Measurements from ENCODE around the gene CHDH.

The CHDH gene

GRCh38 chr3:53807117-53807810 lies 39.0 kb downstream of the CHDH start:
- DNase-seq: no peak

DNA sequence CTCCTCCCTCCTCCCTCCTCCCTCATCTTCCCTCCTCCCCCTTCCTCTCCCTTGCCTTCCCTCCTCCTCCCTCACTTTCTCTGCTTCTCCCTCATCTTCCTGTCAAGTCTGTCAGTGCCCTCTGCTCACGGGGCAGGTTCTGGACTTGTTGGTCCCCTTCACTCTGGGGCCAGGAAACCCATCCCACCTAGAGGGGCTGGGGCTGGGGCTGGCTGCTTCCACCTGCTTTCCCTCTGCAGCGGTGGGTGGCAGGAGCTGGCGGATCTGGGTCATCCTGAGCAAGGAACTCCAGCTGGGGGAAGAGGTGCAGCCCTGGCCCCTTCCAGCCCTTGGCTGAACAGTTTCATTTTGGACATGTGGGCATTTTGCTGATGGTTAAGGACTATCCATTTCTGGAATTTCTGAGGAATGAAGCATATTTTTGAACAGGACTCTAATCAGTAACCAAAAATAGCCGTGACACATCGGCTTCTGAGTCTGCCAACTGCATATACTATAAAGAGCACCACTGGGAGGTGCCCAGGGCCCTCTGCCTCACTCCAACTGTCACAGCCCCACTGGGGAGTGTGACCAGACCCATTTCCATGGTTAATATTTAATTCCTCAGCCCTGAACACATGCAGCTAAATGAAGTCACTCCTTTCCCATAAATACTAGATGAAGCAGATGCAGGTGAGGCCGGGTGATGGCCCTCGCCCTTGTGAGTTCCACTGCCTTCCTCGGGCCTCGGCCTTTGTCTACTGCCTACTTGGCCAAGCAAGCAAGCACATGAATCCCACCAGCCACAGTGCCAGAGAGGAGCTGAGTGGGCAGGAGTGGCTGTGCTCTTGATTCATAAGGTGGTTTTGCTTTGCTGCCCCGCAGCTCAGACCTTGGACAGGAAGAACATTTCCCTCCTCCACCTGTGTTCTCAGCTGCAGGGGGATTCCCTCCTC lies 39.8 kb downstream of the CHDH start:
- DNase-seq: no peak

DNA sequence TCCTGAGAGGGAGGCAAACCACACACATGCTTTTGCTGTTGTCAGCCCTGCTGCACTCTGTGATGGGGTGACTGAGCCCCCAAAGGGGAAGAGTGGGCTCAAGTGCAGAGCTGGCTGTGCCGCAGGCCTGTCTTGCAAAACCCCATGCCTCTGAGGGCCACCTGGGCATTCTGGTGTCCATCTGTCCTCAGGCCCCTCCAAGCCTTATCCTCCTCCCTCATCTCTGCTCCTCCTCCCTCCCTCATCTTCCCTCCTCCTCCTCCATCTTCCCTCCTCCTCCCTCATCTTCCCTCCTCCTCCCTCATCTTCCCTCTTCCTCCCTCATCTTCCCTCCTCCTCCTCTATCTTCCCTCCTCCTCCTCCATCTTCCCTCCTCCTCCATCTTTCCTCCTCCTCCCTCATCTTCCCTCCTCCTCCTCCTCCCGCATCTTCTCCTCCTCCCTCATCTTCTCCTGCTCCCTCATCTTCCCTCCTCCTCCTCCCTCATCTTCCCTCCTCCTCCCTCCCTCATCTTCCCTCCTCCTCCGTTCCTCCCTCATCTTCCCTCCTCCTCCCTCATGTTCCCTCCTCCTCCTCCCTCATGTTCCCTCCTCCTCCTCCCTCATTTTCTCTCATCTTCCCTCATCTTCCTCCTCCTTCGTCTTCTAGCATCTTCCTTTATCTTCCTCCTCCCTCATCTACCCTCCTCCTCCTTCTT lies 40.6 kb downstream of the CHDH start:
- DNase-seq: no peak

GRCh38 chr3:53804697-53805462 lies 41.3 kb downstream of the CHDH start:
- no peak for DNase-seq

GRCh38 chr3:53803816-53804695 lies 42.2 kb downstream of the CHDH start:
- no peak for DNase-seq

- no peak for DNase-seq
Measured at GRCh38 chr3:53803124-53803815, 42.9 kb downstream of the CHDH start.

DNA sequence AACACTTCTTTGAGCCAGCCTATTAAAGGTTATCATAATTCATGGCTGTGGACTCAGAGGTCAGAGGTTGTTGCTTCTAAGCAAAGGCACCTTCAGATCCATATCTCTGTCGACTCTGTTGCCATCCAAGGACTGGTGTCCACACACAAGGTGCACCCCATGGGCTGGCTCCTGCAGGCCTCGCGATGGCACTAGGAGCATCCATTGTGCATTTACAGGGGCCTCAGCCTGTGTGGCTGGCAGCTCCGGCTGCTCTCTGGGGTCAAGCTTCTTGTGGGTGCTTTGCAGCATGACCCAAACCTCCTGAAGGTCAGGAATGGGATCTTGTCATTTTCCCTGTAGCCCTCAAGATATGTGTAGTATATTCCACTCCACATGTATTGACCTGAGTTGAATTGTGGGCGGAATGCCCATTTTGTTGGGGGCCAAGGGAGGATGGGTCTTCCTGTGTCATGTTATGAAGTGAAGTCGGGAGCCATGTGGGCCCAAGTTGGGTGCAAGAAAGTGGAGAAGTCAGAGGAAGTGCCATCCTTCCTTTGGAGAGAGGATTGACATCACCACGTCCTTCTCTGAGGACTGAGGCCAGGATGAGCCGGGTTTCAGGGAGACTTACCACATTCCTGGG lies 43.9 kb downstream of the CHDH start:
- no peak for DNase-seq

- DNase-seq: no peak
Measured at GRCh38 chr3:53801319-53801718, 44.9 kb downstream of the CHDH start.

DNA sequence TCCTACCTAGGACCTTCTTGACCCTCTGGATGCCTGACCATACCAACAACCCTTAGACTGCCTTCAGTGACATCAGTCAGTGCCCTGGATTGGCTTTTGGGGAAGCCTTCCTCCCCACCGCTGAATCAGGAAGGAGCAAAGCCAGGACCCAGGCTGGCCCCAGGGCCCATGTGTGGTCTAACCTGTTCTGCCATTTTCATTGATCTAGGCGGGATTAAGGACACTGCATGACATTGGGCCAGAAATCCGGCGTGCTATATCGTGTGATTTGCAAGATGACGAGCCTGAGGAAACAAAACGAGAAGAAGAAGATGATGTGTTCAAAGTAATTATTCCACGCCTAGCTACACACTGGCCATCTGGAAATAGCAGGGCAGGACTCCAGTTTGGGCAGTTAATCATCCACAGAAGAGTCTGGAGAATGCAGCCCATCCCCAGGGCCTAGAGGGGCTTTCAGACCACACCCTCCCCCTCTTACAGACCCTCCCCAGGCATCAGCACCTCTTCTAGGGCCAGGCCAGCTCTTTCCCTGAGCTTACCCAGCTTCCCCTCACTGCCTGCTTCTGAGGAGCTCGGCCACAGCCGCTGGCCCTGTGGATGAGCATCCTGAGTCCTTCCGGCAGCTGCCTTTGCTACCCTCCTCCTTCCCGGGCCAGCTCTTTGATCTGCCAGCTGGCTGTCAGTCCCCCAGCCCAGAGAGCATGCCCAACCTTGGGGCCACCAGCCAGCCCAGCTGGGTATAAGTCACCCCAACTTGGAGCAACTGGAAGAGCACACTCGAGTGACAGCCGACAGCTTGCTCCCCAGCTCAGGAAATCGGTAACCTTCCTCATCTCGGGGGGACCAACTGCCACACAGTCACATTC lies 45.9 kb downstream of the CHDH start:
- no peak for DNase-seq

GRCh38 chr3:53799338-53799865 lies 46.8 kb downstream of the CHDH start:
- no peak for DNase-seq

- DNase-seq: no peak
Measured at GRCh38 chr3:53798144-53798543, 48.1 kb downstream of the CHDH start.

DNA sequence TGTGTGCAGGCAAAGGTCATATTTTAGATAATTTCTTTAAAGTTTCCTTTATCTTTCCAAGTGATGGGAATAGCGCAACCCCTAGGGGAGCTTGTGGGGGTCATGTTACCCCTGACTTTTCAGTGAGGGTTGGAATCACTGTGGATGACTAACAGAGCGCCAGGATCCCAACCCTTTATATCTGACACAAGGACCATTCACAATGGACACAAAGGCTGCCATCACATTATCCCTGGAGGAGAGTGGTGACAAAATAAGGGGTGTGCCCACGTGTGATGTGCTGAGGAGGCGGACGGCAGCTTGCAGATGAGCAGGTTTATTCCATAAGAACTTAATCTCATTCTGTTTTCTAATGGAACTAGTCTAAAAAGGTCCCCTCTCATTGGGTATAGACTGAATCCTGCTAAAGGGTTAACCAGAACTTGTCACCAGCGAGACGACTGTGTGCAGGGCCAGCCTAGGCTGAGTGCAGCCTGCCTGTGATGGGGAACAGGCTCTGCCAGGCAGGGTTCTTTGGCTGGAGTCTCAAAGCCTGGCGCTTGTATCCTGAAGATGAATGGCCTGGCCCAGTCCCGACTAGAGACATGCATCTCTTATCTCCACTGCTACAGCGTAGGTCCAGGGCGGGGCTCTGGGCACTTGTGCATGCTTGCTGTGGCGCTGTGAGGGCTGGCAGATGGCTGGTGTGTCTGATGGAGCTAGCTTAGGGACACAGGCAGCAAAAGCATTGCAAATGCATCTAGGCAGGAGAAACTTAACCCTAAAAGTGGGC lies 50.2 kb downstream of the CHDH start:
- DNase-seq: no peak

- no peak for DNase-seq
Measured at GRCh38 chr3:53795176-53795575, 51.0 kb downstream of the CHDH start.

- no peak for DNase-seq
Measured at GRCh38 chr3:53794597-53794996, 51.6 kb downstream of the CHDH start.

DNA sequence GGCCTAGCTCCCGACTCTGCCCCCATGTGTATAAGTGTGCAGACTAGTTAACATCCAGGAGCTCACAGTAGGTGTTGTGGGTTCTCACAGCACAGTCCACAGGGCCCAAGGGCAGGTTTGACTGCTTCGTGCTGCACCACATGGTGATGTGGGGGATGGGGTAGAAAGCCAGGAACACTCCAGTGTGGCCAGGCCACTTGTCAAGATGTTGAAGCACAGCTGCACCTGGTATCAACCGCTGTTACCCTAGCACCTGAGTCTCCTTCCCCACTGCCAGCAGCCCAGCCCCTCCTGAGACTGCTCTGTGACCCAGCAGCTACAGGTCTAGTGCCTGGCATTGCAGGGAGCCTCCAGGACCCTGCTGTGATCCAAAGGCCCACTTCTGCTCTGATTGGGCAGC lies 53.4 kb downstream of the CHDH start:
- no peak for DNase-seq

- DNase-seq: no peak
Measured at GRCh38 chr3:53791317-53791716, 54.9 kb downstream of the CHDH start.

DNA sequence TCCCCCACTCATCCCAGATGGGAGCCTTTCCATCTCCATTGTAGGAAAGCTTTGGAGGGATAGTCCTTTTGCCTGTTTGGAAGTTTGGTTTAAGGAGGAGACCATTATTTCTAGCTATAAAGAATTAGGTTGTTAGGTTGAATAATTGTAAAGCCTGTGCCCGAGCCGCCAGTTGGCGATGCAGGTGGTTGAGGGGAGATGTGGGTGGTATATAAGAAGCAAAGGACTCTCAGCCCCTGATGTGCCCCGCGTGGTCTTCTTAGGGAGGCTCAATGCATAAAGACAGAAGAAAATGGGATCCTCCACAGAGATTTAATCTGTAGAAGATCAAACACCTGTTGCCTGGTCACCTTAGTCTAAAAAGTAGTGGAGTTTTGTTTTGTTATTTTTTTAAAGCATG lies 55.7 kb downstream of the CHDH start:
- no peak for DNase-seq

GRCh38 chr3:53789459-53789858 lies 56.8 kb downstream of the CHDH start:
- DNase-seq: no peak

- DNase-seq: no peak
Measured at GRCh38 chr3:53788038-53788437, 58.2 kb downstream of the CHDH start.

Data from AML-193 (cell line).